Measurements from ENCODE around the gene TMEM260. TPM values are rescaled to one million over a fixed set of nuclear protein-coding genes. Genes with fewer than 3 reads are reported as not detected.

The TMEM260 gene
- total RNA-seq, 1 experiment from 2014 or later, result 20.0 TPM

DNA sequence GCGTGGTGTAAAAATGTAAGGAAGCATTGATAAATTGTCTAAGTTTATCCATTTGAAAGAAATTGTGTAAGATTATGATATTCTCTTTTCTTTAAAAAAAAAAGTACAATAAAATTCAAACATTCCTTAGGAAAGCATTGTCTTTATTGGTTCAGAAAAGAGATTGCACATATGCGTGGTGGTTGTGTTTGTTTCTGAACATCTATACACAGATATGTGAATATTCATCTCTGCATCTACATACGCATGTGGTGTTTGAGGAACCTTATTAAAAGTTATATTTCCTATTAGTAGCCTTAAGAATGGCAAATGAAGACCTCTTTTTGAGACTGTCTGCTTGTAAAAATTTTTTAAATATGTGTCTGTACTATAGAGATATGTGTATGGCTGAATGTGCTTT lies 69.8 kb downstream of the TMEM260 start:
- H2BK20ac ChIP-seq (ENCODE audit: low read depth, low read length, poor library complexity, severe bottlenecking), result no peak overlapping the region
- no peak overlapping the region for H2AK5ac ChIP-seq (ENCODE audit: insufficient read length, low read length)
- no peaks in the 10 kb centered on the region for H3K9me3 ChIP-seq (ENCODE audit: control insufficient read depth, low read depth, low read length)
- H2BK5ac ChIP-seq (ENCODE audit: insufficient read length, low read length), result no peak overlapping the region
- no peak overlapping the region for H2BK15ac ChIP-seq (ENCODE audit: low read depth, low read length)
- WGBS (ENCODE audit: extremely low coverage, insufficient read length, low lambda C conversion rate), result no CpG with 5 or more reads among the region's 3 CpGs
- no peaks in the 10 kb centered on the region for H3K79me2 ChIP-seq (ENCODE audit: insufficient read depth, low read length)
- Mint-ChIP-seq H3K4me3 (no peak overlapping the region), H3K9me3 (no peaks in the 10 kb centered on the region; a peak in 1 of 5 replicates), H3K27ac (no peak overlapping the region), H3K4me1 (peaks cover 24 to 28% of the 10 kb centered on the region in 2 experiments), H3K27me3 (ENCODE audit: low read depth) (no peaks in the 10 kb centered on the region; the same call in 1 of the 2 replicates), H3K36me3 (ENCODE audit: insufficient read depth in 1 of 3, low read depth in 3 of 3) (peaks cover 0 to 11% (median 0%) of the 10 kb centered on the region in 3 experiments; a peak in 1 of 7 replicates)
- no peak for DNase-seq
- H3K56ac ChIP-seq (ENCODE audit: insufficient read length, low read depth, low read length), result no peak overlapping the region
- no peak overlapping the region for H3K18ac ChIP-seq (ENCODE audit: insufficient read length, low read depth, low read length)
- no peak overlapping the region for H4K5ac ChIP-seq (ENCODE audit: insufficient read length, low read depth, low read length)
- H3K9ac ChIP-seq (ENCODE audit: extremely low read depth, insufficient read length, low read length), result no peak overlapping the region
- no peak overlapping the region for H3K27ac ChIP-seq (ENCODE audit: insufficient read length, low read depth, low read length)
- H2BK12ac ChIP-seq (ENCODE audit: insufficient read length, low read depth, low read length), result no peak overlapping the region
- H3K14ac ChIP-seq (ENCODE audit: insufficient read depth, low read length), result no peak overlapping the region
- no peaks in the 10 kb centered on the region for H3K23me2 ChIP-seq (ENCODE audit: insufficient read length, low read depth, low read length, poor library complexity, severe bottlenecking)
- no peak overlapping the region for H4K8ac ChIP-seq (replicated peaks; ENCODE audit: insufficient read length, low read depth, low read length)
- H3K4ac ChIP-seq (ENCODE audit: low read depth, low read length), result no peak overlapping the region
- H3K4me2 ChIP-seq (ENCODE audit: insufficient read depth, insufficient read length, low read length), result no peak overlapping the region
- H3T11ph ChIP-seq (ENCODE audit: low read length), result no peak overlapping the region
- H4K20me1 ChIP-seq (ENCODE audit: control insufficient read depth, insufficient read depth, insufficient read length), result no peaks in the 10 kb centered on the region
- no peak overlapping the region for H3K23ac ChIP-seq (ENCODE audit: insufficient read length, low read depth, low read length)
- H4K91ac ChIP-seq (ENCODE audit: insufficient read length, low read depth, low read length), result no peak overlapping the region
- H3K4me1 ChIP-seq (ENCODE audit: insufficient read depth, low read length), result no peaks in the 10 kb centered on the region
- H2AFZ ChIP-seq (ENCODE audit: low read length), result no peak overlapping the region
- H3K79me1 ChIP-seq (ENCODE audit: insufficient read depth, low read depth, low read length, poor library complexity, severe bottlenecking), result no peaks in the 10 kb centered on the region
- TF ChIP-seq, protein P1, sequence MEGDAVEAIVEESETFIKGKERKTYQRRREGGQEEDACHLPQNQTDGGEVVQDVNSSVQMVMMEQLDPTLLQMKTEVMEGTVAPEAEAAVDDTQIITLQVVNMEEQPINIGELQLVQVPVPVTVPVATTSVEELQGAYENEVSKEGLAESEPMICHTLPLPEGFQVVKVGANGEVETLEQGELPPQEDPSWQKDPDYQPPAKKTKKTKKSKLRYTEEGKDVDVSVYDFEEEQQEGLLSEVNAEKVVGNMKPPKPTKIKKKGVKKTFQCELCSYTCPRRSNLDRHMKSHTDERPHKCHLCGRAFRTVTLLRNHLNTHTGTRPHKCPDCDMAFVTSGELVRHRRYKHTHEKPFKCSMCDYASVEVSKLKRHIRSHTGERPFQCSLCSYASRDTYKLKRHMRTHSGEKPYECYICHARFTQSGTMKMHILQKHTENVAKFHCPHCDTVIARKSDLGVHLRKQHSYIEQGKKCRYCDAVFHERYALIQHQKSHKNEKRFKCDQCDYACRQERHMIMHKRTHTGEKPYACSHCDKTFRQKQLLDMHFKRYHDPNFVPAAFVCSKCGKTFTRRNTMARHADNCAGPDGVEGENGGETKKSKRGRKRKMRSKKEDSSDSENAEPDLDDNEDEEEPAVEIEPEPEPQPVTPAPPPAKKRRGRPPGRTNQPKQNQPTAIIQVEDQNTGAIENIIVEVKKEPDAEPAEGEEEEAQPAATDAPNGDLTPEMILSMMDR (conservative IDR thresholded peaks at IDR 0.05), result no peak
- H3K27me3 ChIP-seq (ENCODE audit: insufficient read depth, low read length), result no peaks in the 10 kb centered on the region
- H2BK120ac ChIP-seq (ENCODE audit: low read depth, low read length, poor library complexity, severe bottlenecking), result no peak overlapping the region

Data from H9 (cell line).